Mammary epithelial cell (primary cell): Measurements from ENCODE around the gene SHISA9.

Experiments used
- EZH2 ChIP-seq: IDR thresholded peaks from 2 replicates; pipeline ENCODE4 v1.6.1; 2012; ENCODE audit warnings: low read length, inconsistent platforms, borderline replicate concordance
- TF ChIP-seq, protein P1 (sequence below), 2 donors: IDR thresholded peaks in 1 of 2; conservative IDR thresholded peaks in 1 of 2; 2 replicates each; pipeline ENCODE4 v1.5.1; 2011 to 2012; ENCODE audit warnings: inconsistent platforms in 2 of 2, low read length in 2 of 2, mild to moderate bottlenecking in 2 of 2, control low read depth in 1 of 2, low read depth in 1 of 2; ENCODE audit not compliant: insufficient read depth in 1 of 2; ENCODE audit errors: extremely low read depth in 1 of 2

DNA sequence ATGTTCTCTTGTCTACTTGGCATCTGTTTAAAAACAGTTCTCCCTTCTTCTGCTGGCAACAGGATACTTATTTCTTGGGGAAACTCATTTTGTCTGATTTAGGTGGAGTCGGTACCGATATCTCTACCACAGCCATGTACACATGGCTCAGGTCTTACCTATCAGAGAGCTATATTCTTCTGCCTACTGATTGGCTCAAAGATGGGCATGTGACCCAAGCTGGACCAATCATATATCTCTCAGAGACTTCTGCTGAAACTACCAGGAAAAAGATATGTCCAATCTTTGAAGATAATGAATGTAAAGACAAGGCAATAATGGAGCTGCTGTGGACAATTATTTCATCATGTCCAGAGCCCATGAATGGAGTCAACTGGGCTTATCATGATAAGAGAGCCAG, 21.6 kb upstream of the SHISA9 start:
- TF ChIP-seq EZH2, result no peak
- TF ChIP-seq, protein P1, sequence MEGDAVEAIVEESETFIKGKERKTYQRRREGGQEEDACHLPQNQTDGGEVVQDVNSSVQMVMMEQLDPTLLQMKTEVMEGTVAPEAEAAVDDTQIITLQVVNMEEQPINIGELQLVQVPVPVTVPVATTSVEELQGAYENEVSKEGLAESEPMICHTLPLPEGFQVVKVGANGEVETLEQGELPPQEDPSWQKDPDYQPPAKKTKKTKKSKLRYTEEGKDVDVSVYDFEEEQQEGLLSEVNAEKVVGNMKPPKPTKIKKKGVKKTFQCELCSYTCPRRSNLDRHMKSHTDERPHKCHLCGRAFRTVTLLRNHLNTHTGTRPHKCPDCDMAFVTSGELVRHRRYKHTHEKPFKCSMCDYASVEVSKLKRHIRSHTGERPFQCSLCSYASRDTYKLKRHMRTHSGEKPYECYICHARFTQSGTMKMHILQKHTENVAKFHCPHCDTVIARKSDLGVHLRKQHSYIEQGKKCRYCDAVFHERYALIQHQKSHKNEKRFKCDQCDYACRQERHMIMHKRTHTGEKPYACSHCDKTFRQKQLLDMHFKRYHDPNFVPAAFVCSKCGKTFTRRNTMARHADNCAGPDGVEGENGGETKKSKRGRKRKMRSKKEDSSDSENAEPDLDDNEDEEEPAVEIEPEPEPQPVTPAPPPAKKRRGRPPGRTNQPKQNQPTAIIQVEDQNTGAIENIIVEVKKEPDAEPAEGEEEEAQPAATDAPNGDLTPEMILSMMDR (conservative IDR thresholded peaks at IDR 0.05 in 1 of 2, IDR thresholded peaks at IDR 0.05 in 1 of 2; ENCODE audit: extremely low read depth in 1 of 2, insufficient read depth in 1 of 2, low read depth in 1 of 2, low read length in 2 of 2), result no peak
